Thyroid gland (tissue), 4 donors: ENCODE measurements around the gene BIRC7. TPM values are rescaled to one million over a fixed set of nuclear protein-coding genes. Genes with fewer than 3 reads are reported as not detected.

ENCODE experiments used
- DNase-seq, 2 donors: peaks; one replicate each; pipeline ENCODE4 v3.0.0-alpha.2; 2019
- H3K27ac ChIP-seq, 3 donors: fragments of 200-600 bp; sonication (generic); 1 replicate in 2 of 3; 2 replicates in 1 of 3; pipeline ENCODE4 v1.5.1; 2016 to 2019; ENCODE audit warnings: mild to moderate bottlenecking in 1 of 3, moderate library complexity in 1 of 3
- H3K27me3 ChIP-seq: fragments of 200-600 bp; sonication (generic); one replicate; pipeline ENCODE4 v1.5.1; 2019
- H3K36me3 ChIP-seq, 2 donors: fragments of 200-600 bp; sonication (generic); one replicate each; pipeline ENCODE4 v1.5.1; 2016 to 2019
- H3K4me1 ChIP-seq, 2 donors: fragments of 200-600 bp; sonication (generic); one replicate each; pipeline ENCODE4 v1.5.1; 2017 to 2019
- H3K4me3 ChIP-seq, 3 donors: fragments of 200-600 bp; sonication (generic); replicated peaks in 1 of 3; 1 replicate in 2 of 3; 2 replicates in 1 of 3; pipeline ENCODE4 v1.5.1; 2016; ENCODE audit warnings: mild to moderate bottlenecking in 1 of 3
- H3K9me3 ChIP-seq: fragments of 200-600 bp; sonication (generic); one replicate; pipeline ENCODE4 v1.5.1; 2017
- POLR2A ChIP-seq, 2 donors: fragments of 450-650 bp; IDR thresholded peaks; one replicate each; pipeline ENCODE4 v1.6.1; 2017; ENCODE audit warnings: antibody characterized with exemption in 2 of 2, mild to moderate bottlenecking in 2 of 2, moderate library complexity in 1 of 2
- WGBS, 2 donors: methylation state at CpG; one replicate each; pipeline ENCODE4 v1.1.5; 2017; 5-methylcytosine and 5-hydroxymethylcytosine counted together
- intact Hi-C: fragments of 100-400 bp; cut with DNase I; formaldehyde crosslinking; loops from one replicate; pipeline ENCODE4 v1.15.1; 2023
- total RNA-seq, 4 donors: library from RNA; depleted of rRNA; stranded (reverse); fragments of >200 nt; gene quantifications; one replicate each; pipeline ENCODE4 v1.2.3, GENCODE V29; 2016
- TF ChIP-seq, protein P1 (sequence below), 6 experiments: fragments of 200-600 bp in 3 of 6; fragments of 450-650 bp in 3 of 6; sonication (generic) in 3 of 6; IDR thresholded peaks; one replicate each; pipeline ENCODE4 v1.5.1; 2016 to 2019; ENCODE audit warnings: antibody characterized with exemption in 6 of 6, mild to moderate bottlenecking in 2 of 6, inconsistent platforms in 1 of 6, moderate library complexity in 1 of 6

The BIRC7 gene
- total RNA-seq, 4 donors from 2014 or later = not detected

DNA sequence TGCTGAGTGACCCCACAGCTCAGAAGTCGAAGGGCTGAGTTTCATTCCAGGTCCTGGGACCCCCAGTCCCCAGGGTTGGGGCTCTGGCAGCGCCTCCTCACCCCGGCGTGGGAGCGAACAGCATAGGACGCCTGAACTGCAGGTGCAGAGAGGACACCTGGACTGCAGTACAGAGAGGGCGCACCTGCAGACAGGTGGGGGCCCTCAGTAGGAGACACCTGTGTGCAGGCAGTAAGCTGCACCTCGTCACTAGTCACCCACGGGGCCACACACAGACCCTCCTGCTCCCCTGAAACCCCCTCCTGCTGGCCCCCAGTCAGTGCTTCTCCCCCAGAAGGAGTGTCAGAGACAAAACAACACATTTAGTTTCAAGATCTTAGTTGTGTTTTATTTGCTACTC, 27.1 kb downstream of the BIRC7 start:
- 80 to 83% methylated on average over 9 of the region's 9 CpGs for WGBS, 2 donors
- no peak overlapping the region for H3K4me3 ChIP-seq
- no peak overlapping the region for H3K27ac ChIP-seq
- intact Hi-C loops = no loop called here
- peaks cover 12 to 36% of the 10 kb centered on the region in 2 donors for H3K4me1 ChIP-seq
- H3K27me3 ChIP-seq = no peaks in the 10 kb centered on the region
- H3K9me3 ChIP-seq = no peaks in the 10 kb centered on the region
- DNase-seq = no peak
- TF ChIP-seq POLR2A (IDR thresholded peaks at IDR 0.05) = no peak
- TF ChIP-seq, protein P1, sequence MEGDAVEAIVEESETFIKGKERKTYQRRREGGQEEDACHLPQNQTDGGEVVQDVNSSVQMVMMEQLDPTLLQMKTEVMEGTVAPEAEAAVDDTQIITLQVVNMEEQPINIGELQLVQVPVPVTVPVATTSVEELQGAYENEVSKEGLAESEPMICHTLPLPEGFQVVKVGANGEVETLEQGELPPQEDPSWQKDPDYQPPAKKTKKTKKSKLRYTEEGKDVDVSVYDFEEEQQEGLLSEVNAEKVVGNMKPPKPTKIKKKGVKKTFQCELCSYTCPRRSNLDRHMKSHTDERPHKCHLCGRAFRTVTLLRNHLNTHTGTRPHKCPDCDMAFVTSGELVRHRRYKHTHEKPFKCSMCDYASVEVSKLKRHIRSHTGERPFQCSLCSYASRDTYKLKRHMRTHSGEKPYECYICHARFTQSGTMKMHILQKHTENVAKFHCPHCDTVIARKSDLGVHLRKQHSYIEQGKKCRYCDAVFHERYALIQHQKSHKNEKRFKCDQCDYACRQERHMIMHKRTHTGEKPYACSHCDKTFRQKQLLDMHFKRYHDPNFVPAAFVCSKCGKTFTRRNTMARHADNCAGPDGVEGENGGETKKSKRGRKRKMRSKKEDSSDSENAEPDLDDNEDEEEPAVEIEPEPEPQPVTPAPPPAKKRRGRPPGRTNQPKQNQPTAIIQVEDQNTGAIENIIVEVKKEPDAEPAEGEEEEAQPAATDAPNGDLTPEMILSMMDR (IDR thresholded peaks at IDR 0.05) = no peak
- H3K36me3 ChIP-seq = no peaks in the 10 kb centered on the region

DNA sequence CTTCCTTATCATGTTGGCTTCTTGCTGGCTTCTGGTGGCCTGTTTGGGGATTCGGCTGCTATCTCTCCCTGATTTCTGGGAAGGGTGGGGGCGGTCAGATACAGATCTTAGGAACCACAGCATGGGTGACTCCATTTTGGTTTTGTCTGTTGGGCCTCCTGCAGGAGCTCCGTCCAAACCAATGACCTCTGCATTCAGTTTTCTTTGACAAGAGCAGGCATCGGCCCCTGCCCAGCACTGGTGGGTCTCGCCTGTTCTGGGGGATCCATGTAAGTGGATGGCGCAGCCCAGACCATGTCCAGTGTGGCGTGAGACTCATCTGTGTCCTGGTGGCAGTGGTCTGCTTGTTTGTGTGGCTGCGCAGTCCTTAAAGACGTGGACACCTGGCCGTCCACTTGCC, 28.3 kb downstream of the BIRC7 start:
- no peaks in the 10 kb centered on the region for H3K36me3 ChIP-seq
- no peak overlapping the region for H3K4me3 ChIP-seq
- H3K9me3 ChIP-seq = no peaks in the 10 kb centered on the region
- peaks cover 12 to 47% of the 10 kb centered on the region in 2 donors for H3K4me1 ChIP-seq
- intact Hi-C loops = no loop called here
- no peak overlapping the region for H3K27ac ChIP-seq
- TF ChIP-seq, protein P1 (IDR thresholded peaks at IDR 0.05) = no peak
- no peak for TF ChIP-seq POLR2A (IDR thresholded peaks at IDR 0.05)
- no peaks in the 10 kb centered on the region for H3K27me3 ChIP-seq
- WGBS, 2 donors = 71 to 80% methylated on average over 5 to 10 of the region's 10 CpGs
- DNase-seq = no peak

DNA sequence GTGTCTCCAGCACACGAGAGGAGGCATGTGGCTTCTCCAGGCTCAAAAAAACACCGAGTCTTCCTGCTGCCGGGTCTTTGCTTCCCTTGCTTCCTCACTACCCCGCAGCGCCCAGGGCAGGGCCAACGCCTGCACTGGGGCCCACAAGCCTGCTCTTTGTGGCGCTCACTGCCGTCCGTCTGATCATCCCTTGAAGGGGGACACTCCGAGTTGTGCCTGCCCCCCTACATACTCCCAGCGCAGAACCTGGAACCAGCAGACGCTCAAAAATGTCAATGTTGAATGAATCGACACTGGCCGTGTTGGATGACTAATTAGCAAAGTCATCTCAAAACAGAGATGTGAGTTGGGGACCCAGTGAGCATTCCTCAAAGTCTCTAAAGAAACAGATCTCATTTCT, 28.8 kb downstream of the BIRC7 start:
- peaks cover 12 to 51% of the 10 kb centered on the region in 2 donors for H3K4me1 ChIP-seq
- intact Hi-C loops = no loop called here

DNA sequence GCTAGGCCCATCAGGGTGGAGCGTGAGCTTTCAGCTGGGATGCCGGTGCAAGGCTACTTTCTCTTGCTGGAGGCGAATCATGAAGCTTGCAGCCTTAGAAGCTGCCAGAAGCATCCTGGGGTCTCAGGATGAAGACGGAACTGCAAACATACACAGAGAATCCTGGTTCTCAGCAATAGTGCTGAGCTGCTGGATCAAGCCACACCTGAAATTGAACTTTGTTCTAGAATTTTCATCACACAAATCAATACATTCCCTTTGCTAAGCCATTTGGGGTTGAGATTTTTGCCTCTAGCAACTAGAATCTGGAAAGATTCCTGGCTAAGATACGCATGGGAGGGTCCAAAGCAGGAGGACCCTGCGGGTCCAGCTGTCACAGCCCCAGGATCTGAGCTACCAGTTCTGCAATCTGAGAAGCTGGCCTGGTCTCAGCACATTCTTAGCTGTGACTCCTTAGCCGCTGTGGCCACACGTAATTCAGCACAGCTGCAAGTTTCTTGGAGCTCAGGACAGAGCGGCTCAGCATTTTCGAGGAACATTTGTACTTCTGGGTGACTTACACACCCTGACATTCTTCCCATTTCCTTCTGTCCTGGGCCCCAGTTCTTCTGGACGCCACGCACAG, 30.3 kb downstream of the BIRC7 start:
- TF ChIP-seq, protein P1 (IDR thresholded peaks at IDR 0.05) = no peak
- no peak for TF ChIP-seq POLR2A (IDR thresholded peaks at IDR 0.05)
- Histone ChIP-seq H3K9me3 (no peaks in the 10 kb centered on the region), H3K36me3 (no peaks in the 10 kb centered on the region), H3K4me3 (no peak overlapping the region), H3K27me3 (no peaks in the 10 kb centered on the region), H3K4me1 (peaks cover 11 to 49% of the 10 kb centered on the region in 2 donors), H3K27ac (no peak overlapping the region)
- no peak for DNase-seq
- intact Hi-C loops = no loop called here
- 64 to 71% methylated on average over 11 to 12 of the region's 12 CpGs for WGBS, 2 donors

More for the DNA sequence above, 28.8 kb downstream of the BIRC7 start:
- Histone ChIP-seq H3K27ac (peak overlapping the region in 2 of 3 donors; percentile 23 to 52), H3K9me3 (no peaks in the 10 kb centered on the region), H3K36me3 (no peaks in the 10 kb centered on the region), H3K27me3 (no peaks in the 10 kb centered on the region), H3K4me3 (no peak overlapping the region)
- WGBS, 2 donors = 13 to 26% methylated on average over 12 to 14 of the region's 14 CpGs
- peak; percentile 47 to 72 for DNase-seq
- TF ChIP-seq POLR2A (IDR thresholded peaks at IDR 0.05) = no peak
- TF ChIP-seq, protein P1 (IDR thresholded peaks at IDR 0.05) = no peak

DNA sequence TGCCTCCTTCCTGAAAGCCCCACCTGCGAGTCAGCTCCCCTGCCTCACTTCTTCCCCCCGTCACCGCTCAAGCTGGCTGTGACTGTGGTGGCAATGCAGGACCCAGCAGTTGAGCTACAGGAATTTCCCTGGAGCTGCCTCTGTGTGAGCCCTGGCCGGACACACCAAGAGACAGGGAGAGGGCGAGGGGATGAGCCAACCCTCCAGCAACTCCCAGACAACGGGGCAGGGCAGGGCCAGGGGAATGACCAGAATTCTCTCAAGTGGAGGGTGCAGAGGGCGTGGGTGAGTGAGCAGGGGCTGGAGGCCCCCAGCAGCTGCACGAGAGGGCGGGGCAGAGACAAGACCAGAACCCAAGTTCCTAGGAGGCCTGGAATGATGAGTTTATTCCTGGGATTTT, 32.0 kb downstream of the BIRC7 start:
- Histone ChIP-seq H3K4me3 (no peak overlapping the region), H3K27ac (no peak overlapping the region), H3K4me1 (peaks cover 8 to 43% of the 10 kb centered on the region in 2 donors), H3K9me3 (no peaks in the 10 kb centered on the region), H3K27me3 (no peaks in the 10 kb centered on the region), H3K36me3 (no peaks in the 10 kb centered on the region)
- WGBS, 2 donors = 43 to 80% methylated on average over 2 to 5 of the region's 9 CpGs
- intact Hi-C loops = no loop called here
- DNase-seq = no peak
- TF ChIP-seq POLR2A (IDR thresholded peaks at IDR 0.05) = no peak
- TF ChIP-seq, protein P1 (IDR thresholded peaks at IDR 0.05) = no peak
